NCI-H82 treated with DMSO at 0.1 percent for 48 hours (cell line): ENCODE data around the gene SPATA46.

Experiments used
- DNase-seq: peaks from one replicate; lab custom pipeline; 2025; ENCODE audit not compliant: unreplicated experiment; lab: John Stamatoyannopoulos, UW

The SPATA46 gene

GRCh38 chr1:162375463-162375862 is 1.2 kb downstream of the SPATA46 start:
- no peak for DNase-seq

GRCh38 chr1:162374406-162374805 is 2.2 kb downstream of the SPATA46 start:
- DNase-seq, result no peak

DNA sequence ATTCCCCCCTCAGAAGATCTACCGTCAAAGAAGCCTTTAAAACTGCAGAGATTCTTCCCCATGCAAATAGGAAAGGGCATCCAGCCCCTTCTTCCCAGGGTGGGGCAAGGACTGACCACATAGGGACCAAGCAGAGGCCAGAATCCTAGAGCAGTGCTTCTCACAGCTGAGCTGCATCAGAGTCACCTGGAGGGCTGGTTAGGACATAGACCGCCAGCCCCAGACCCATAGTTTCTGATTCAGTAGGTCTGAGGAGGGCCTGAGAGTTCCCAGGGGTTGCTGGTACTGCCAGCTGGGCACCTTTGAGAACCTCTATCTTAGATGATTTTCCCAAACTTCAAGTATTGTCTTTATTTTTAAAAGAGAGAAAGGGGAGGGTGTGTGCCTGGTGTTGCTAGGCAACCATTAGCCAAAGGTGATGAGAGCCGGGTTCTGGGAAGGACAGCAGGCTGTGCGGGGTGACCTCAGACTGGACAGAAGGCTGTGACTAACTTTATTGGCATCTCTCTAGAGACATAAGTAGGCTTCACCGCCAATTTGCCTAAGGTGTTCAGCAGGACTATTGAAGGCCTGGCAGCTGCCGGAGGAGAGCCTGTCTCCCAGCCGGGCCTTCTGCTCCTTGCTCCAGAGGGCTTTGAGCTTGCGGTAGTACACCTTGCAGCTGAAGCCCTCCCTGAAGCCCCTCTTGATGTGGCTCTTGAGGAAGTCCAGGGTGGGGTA is 3.0 kb downstream of the SPATA46 start:
- no peak for DNase-seq

DNA sequence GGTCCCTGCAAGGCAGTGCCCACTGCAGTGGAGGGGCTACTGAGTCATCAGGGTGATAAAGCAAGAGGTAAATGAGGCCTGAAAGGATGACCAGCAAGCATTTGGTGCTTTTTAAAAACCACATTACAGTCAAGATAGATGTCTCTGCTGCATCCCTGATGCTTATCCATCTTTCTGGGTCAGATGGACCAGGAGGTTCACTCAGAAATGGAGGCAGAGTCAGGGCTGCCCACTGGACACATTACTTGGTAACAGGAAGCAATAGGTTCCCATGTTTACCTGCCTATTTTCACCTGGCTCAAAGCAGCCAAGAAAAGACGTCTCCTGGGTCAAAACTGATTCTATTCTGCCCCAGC is 3.6 kb downstream of the SPATA46 start:
- DNase-seq, result no peak

DNA sequence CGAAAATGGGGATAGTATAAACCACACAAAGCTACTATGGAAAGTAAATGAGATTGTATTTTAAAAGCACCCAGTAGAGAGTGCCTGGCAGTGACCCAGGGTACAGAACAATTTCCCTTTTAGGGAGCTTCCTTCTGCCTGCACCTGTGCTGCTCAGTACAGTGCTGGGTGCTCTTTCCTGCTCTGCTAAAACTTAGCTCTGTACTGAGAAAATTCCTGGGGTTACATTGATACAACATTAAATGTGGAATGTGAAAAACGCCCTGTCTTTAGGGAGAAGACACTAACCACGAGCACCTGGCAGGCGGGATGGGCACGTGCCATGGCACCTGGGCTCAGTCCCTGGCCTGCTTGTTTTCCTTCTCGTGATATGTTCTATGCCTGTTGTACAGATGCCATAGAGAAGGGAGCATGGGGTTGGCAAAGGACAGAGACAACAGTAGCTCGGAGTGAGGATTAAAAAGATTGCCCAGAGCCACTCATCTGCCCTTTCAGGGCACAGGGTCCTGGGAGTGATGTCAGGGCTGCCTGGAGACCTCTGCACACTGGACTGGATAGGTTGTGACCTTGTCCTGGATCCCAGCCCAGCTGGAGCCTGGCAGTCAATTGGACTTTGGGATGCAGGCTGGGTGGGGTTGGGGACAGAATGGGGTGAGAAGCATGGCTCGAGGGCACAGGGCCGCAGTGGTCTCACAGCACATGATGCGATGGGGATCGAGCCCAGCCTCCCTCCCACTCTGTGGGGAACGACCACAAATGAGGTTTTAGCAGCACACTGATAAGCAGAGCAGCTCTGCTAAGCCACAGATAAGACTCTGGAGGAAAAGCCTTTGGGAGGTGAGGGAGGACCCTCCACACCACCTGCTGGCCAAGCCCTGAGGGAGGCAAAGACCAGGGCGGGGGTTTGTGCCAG is 4.2 kb downstream of the SPATA46 start:
- no peak for DNase-seq

- no peak for DNase-seq
Observed at GRCh38 chr1:162371611-162372010, 5.0 kb downstream of the SPATA46 start.

- DNase-seq, result no peak
Observed at GRCh38 chr1:162370721-162371120, 5.9 kb downstream of the SPATA46 start.

DNA sequence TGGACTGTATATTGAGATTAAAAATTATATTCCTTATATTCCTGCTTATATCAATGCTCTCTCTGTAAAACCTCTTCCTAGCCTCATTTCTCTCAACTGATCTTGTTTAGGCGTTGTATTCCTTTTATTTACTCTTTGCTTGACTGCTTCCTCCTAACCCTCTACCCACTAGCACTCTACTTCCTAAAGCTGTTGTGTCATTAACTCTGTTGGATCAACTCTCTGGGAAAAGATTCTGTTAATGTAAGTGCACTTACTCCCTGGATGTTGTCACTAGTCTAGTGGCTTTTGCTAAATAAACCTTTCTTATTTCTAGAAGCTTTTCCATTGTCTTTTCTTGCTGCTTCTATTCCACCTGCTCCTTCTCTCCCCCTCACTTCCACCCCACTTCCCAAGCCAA is 6.5 kb downstream of the SPATA46 start:
- no peak for DNase-seq

GRCh38 chr1:162369571-162369970 is 7.1 kb downstream of the SPATA46 start:
- no peak for DNase-seq

DNA sequence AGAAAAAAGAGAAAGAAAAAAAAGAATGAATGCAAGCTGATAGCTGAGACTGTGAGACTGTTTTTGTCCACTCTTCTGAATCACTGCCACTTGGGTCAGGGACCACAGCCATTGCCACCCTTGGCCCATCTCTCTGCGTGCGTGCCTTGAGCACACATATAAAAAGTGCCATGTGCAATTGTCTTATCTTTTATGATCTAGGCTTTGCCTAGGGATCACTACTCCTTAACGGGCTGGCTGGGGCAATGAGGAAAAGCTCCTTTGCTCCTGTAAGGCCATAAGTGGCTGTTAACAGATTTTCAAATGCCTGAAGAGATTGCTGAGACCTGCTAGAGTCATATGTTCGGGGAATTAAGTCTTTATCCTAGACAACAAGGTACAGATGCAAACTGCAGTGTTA is 8.2 kb downstream of the SPATA46 start:
- peak; percentile 83 for DNase-seq

- DNase-seq, result no peak
Observed at GRCh38 chr1:162367772-162368171, 8.9 kb downstream of the SPATA46 start.

DNA sequence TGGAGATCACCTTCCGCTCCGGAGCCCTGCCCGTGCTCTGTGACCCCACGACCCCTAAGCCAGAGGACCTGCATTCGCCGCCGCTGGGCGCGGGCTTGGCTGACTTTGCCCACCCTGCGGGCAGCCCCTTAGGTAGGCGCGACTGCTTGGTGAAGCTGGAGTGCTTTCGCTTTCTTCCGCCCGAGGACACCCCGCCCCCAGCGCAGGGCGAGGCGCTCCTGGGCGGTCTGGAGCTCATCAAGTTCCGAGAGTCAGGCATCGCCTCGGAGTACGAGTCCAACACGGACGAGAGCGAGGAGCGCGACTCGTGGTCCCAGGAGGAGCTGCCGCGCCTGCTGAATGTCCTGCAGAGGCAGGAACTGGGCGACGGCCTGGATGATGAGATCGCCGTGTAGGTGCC is 9.6 kb downstream of the SPATA46 start:
- no peak for DNase-seq

DNA sequence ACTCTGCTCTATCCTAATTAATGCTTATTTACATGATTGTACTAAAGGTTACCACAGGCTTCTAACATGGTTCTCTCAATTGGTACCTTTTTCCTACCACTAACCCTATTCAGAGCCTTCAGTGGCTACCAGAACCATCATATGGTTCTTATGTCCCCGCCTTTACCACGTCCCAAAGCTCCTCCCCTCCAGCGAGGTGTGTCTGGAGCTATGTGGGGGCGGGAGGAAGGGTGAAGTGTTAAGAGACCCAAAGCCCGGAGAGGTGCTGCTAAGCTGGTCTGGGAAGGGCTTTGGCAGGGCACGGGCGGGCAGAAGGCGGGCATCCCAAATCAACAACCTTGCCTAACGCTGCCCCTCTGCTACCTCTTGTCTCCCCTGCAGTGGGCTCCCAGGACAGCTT is 10.0 kb downstream of the SPATA46 start:
- no peak for DNase-seq

GRCh38 chr1:162366149-162366548 is 10.5 kb downstream of the SPATA46 start:
- no peak for DNase-seq

GRCh38 chr1:162365284-162366020 is 11.2 kb downstream of the SPATA46 start:
- DNase-seq, result no peak

GRCh38 chr1:162364498-162364897 is 12.2 kb downstream of the SPATA46 start:
- DNase-seq, result no peak

DNA sequence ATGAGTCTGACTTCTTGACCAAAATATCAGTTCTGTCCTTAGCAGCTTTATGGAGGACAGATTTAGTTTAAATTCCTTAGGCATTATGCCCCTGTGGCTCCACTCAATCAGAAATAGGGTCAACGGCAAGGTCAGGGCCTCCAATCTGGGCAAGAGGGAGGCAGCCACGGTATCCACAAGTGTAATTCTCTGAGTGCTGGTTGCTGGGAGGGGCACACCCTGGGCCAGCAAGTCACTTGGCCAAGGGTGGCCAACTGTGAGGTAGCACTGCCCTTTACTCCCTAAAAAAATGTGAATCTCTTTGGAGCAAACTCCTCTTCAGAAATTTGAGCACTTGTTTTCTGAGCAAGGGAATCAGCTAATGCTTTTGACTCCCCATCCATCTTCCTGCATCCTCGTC is 12.8 kb downstream of the SPATA46 start:
- no peak for DNase-seq

- DNase-seq, result no peak
Observed at GRCh38 chr1:162361349-162361748, 15.3 kb downstream of the SPATA46 start.

DNA sequence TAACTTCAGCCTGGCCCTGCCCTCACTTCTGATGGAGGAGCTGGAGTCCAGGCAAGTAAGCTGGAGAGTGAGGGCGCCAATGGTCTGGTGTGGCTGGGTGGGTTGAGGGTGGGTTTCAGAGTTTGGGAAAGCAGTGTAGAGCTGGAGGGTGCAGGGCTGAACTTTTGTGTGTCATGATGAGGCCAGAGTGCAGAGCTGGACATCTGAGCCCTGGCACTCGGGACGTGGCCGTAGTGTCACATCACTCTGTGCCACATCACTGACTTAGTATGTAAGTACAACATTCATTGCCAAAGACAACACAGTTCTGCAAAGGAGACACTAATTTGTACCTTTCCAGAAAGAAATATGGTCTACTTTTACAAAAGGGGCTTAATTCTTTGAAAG is 15.8 kb downstream of the SPATA46 start:
- no peak for DNase-seq

GRCh38 chr1:162360237-162360873 is 16.3 kb downstream of the SPATA46 start:
- DNase-seq, result no peak

DNA sequence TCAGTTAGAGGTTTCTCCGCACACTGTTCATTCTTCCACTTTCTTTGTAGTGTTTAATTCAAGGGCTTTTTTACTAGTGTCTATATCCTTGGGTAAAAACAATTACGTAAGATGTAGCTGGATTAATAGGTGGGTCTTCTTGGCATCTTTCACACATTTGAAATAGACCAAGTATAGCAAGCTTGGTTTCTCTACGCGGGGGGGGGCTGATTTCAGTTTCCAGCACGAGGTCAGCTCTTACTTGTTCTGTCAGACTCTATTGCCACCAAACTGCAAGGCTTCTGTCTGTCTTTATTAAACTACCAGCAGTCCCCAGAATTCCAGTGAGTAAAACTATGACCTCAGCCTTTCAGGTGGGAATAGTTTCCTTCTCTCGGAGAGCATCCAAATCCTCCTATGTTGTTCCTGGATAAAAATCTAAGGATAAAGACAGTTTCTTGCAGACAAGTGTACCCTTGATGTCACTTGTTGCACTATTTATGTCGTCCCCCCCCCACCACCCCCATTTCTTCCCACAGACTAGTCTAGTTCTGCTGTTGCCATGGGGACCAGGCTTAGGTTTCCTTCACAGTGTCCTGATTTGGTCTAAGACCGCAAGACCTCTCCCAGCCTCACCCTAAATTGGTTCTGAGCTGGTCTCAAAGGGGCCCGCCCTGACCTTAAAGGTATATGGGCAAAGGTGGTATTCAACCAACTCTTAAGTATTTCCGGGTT is 17.0 kb downstream of the SPATA46 start:
- DNase-seq, result no peak
